GM19397 (cell line): ENCODE results near the gene TMPRSS7.

Experiments used
- ATAC-seq: cut with Tn5 transposase; IDR thresholded peaks from one replicate; pipeline ENCODE4 v1.9.1; 2021; ENCODE audit warnings: mild to moderate bottlenecking, moderate library complexity; ENCODE audit not compliant: unreplicated experiment

TMPRSS7 gene

GRCh38 chr3:112093180-112093522 is 58.6 kb downstream of the TMPRSS7 start:
- ATAC-seq: no peak

DNA sequence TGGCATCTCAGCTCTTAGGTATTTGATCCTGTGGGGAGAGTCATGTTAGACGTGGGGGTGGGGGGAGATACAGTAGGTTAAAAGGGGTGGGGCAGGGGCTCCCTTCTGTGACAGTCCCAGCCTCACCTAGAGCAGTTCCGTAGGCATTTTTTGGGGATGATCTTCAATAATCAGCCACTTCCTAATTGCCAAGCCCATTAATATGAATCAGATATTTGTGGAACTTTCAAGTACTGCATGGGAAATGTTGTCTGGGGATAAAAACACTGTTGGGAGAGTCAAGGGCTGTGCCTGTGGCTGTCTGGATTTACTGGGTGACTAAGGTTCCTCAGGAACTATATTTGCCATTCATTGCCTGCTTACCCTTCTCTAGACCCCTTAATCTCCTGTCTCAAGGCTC is 61.2 kb downstream of the TMPRSS7 start:
- no peak for ATAC-seq

- ATAC-seq: no peak
Measured at GRCh38 chr3:112096176-112096575, 61.6 kb downstream of the TMPRSS7 start.

- ATAC-seq: no peak
Measured at GRCh38 chr3:112097378-112097777, 62.8 kb downstream of the TMPRSS7 start.

GRCh38 chr3:112101916-112102315 is 67.4 kb downstream of the TMPRSS7 start:
- no peak for ATAC-seq

GRCh38 chr3:112104774-112105173 is 70.2 kb downstream of the TMPRSS7 start:
- ATAC-seq: no peak

GRCh38 chr3:112109322-112109721 is 74.8 kb downstream of the TMPRSS7 start:
- ATAC-seq: no peak

DNA sequence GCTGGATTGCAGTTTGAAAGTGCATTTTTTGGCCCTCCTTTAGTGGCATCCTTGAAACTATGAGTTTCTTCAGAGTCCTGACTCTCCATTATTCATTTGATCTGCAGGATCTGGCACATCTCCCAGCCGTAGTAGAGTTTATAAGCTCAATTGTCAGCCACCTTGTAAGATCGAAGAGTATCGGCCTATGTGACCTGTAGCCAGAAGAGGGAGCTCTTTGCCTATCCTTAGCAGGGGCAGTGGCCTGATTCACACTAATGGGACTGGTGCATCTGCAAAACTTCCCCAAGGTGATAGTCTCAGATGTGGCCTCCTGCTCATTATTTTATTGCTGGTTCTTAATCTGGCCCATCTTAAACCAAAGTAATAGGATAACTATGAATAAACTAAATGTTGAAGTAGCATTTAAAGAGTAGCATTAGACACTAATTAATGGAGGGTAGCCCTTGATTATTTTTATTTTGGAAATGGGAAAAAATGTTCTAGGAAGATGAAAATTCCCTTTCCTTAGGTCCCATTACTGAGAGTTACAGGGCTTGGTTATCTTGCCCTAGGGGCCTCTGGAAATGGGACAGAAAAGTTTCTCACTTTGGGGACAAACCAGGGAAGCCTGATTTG is 77.4 kb downstream of the TMPRSS7 start:
- peak; percentile 54 for ATAC-seq

DNA sequence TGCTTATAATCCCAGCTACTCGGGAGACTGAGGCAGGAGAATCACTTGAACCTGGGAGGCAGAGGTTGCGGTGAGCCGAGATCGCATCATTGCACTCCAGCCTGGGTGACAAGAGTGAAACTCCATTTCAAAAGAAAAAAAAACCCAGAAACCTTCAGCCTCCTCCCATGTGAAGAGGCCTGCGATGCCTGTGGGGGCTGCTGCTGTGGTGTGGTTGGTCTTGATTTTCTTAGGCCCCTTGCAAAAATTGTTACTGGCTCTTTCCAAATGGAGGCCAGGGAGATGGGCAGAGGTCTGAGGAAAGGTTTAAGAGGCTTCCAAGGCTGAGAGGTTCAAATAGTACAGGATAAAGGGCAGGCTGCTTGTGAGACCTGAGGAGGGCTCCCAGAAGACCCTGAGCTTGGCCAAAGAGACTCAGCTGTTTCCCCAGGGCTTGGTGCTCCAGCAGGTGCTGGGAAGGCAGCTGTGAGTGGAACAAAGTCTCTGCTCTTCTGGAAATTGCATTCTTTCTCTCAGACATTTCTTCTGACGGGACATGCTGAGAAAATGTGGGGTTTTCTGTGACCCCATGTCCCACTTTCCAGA is 80.1 kb downstream of the TMPRSS7 start:
- no peak for ATAC-seq

DNA sequence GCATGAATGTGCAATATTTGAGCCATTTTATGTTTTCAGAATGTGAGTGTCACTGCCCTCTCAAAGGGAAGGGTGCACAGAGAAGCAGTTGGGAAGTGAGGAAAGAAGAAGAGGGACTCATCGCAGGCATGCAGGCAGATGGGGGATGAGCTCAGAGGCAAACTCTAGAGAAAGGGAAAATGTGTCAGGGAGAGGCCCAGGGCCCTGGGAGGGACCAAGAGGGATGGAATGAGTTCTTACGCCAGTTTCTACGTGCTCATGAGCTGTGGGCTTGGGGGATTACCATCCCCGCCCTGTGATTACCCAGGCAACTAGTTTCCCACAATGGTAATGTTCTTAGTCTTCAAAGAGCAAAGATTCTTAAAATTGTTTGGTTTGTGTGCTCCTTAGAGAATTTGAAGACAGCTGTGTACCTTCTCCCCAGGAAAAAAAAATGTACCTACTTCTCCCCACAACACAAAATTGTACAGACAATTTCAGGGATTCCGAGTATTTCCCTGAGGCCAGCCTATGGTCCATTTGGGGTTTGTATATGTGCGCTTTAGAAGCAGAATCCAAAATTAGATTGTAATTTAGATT is 80.7 kb downstream of the TMPRSS7 start:
- ATAC-seq: no peak

GRCh38 chr3:112115806-112116383 is 81.4 kb downstream of the TMPRSS7 start:
- ATAC-seq: no peak

DNA sequence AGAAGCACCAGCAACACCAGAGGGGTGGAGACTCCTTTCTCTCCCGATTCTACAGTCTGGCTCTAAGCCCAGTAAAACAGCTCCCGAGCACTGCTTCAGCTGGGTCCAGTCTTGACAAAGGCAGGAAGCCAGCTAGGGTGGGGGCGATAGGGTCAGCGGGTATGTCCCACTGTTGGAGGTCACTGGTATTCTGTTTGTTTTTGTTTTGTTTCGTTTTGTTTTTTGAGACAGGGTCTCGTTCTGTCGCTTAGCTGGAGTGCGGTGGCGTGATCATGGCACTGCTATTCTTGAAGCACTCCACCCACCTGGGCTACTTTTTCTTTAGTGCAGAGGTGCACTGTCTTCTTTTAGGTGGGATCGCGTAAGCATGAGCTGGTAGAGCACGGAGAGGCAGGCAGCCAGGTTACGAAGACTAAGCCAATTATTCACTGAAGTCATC is 82.2 kb downstream of the TMPRSS7 start:
- no peak for ATAC-seq

DNA sequence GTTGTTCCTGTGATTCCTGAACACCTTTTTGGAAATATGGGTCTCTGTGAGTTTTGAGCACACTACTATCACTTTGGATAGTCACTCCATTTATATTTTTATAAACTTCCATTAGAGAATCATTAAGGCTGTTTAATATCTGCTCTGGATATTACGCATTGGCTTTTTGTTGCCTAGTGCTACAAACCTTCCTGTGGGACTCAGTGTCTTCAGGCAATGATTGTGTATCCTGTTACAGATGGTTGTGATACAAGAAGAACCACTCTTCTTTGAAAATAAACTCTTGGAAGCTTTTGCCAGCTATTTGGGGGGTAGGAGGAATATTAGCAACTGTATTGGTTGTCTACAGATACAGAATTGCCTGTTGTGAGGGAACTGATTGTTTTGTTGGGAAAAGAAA is 82.9 kb downstream of the TMPRSS7 start:
- ATAC-seq: no peak

DNA sequence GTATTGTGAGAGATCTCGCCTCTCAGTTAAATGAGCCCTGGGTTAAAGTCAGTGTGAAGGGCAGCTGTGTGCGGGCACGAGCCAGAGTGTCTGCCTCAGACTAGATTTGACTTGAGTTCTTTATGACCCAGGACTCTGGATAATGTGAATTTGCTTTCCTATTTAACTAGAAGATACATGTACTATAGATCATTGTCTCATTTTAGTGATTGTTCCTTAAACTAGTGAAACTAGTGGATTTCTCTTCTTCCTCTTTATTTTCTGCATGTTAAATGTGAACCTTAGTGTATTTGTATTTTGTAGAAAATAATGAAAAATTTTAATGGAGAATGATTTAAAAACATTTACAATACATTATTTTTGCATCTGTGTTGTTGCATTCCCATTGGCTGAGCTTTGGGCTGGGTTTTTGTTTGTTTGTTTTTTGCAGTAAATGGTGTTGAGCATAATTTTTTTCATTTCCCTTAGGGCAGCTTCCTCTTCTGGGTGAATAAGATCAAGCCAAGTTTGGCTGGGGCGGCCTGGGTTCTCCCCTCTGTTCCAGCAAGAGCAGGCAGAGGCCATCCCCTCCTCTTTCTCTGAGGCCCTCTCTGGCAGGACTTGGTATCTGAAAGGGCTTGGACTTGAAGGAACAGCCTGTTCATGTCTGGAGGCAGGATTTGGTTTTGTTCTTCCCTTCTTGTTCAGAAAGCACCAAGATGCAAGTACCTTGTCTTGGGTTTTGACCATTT is 83.5 kb downstream of the TMPRSS7 start:
- no peak for ATAC-seq

DNA sequence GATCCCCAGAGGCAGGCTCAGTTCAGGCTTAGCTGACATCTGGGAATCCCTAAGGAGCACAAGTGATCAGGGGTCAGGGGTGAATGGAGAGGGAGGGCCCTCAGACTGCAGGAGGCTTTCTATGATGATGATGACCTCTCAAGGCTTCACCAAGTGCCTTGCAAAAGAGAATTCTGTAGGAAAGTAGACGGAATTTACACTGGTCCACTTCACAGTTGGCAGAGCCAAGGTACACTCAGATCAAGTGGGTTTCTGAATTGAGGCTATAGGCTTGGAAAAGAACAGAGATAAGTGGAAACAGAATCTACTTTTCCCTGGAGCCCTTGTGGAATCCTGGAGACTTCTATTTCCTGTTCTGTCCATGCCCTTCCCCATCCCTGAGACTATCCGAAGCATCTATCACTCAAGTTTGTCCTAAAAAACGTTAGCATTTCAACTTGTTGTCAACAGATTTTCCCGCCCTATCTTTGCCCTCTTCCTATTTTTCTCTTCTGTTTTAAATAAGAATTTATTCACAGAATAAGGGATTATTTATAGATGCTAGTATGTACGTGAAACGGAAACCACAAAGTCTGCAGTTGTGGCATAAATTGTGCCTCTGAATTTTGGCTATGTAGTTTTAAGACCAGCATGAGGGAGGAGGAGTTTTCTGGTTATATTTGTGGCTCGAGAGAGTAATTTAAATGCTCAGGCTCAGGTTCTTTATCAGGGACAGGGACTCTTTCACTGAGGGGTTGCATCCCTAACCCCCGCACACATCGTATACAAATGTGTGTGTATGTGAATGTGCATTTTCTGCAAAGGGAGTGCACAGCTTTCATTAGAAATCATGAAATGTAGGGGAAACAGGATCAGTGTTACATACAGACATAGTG is 85.7 kb downstream of the TMPRSS7 start:
- ATAC-seq: no peak

GRCh38 chr3:112121577-112122547 is 87.3 kb downstream of the TMPRSS7 start:
- ATAC-seq: no peak

- ATAC-seq: no peak
Measured at GRCh38 chr3:112122870-112123269, 88.3 kb downstream of the TMPRSS7 start.

DNA sequence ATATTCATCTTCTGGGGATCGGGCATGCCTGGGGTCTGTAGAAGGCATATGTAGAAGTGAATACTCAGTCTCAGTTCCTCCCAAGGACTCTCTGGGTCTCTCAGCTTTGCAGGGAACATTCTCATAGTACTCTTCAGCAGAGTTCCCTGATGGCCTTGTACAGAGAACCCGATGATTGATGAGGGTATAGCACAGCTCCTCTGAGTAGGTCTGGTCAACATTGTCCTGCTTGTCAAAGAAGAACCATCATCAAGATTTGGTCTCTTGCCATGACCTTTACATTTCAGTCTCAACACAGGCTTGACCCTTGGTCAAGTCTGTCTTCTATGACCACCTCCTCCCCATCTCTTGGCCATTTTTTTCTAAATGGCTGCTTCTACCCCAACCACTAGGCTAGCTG is 89.0 kb downstream of the TMPRSS7 start:
- ATAC-seq: no peak

DNA sequence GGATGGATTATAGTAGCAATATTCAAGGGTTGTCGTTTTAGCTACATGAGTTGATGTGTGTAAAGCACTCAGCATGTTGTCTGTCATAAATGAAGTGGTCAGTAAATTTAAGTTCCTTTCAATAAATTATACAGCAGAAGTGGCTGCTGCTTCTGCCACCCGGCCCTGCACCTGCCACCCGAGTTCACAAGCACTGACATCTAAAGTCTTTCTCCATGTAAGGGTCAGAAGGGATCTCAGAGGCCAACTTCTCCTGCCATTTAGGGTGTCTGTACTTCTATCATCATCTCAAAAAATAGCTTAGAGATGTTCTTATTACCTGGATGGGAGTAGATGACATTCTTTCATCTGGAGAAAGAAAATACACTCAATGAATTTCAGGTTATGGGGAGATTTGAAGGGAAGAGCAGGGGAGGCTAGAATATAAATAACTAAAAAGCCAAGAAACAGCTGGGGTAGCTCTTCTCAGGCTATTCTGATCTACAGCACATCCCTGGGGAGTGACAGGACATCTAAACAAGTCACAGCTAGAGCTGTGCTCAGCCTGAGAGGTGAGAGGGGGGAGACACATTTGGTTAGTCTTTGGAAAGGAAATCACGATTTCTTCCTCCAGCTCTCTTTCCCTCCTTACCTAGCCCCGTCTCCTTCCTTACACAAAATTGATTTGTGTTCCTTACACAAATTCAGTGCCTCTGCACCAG is 90.5 kb downstream of the TMPRSS7 start:
- ATAC-seq: no peak
